ENCODE results near the gene SLC23A2. TPM values are rescaled to one million over a fixed set of nuclear protein-coding genes. Genes with fewer than 3 reads are reported as not detected.
"Not testable (repeated sequence)": the region's sequence is repeated elsewhere in the genome, so short reads cannot be mapped to it uniquely, and the experiment has no call there.

The SLC23A2 gene
- total RNA-seq, 1 donor from 2014 or later: 20.8 TPM

GRCh38 chr20:4979841-4980410 lies 21.4 kb downstream of the SLC23A2 start:
- Histone ChIP-seq H3K27ac (ENCODE audit: low read depth, low read length) (no peak overlapping the region), H2AFZ (ENCODE audit: low read depth, low read length) (no peak overlapping the region), H4K20me1 (ENCODE audit: insufficient read depth, low read length) (peaks cover 8% of the 10 kb centered on the region), H3K4me1 (ENCODE audit: insufficient read depth, low read length) (no peaks in the 10 kb centered on the region), H3K9ac (ENCODE audit: low read length) (no peak overlapping the region), H3K79me2 (ENCODE audit: insufficient read depth, low read length) (peaks cover 18% of the 10 kb centered on the region), H3K9me3 (ENCODE audit: insufficient read depth, low read depth, low read length) (no peaks in the 10 kb centered on the region), H3K4me2 (ENCODE audit: low read length) (no peak overlapping the region), H3K36me3 (ENCODE audit: insufficient read depth, low read length) (no peaks in the 10 kb centered on the region), H3K27me3 (ENCODE audit: insufficient read depth, low read length) (no peaks in the 10 kb centered on the region), H3K4me3 (ENCODE audit: insufficient read depth, low read depth, low read length) (no peak overlapping the region)
- Mint-ChIP-seq H3K27ac (ENCODE audit: unreplicated experiment) (no peak overlapping the region), H3K27me3 (ENCODE audit: low read depth, unreplicated experiment) (no peaks in the 10 kb centered on the region), H3K36me3 (ENCODE audit: low read depth, unreplicated experiment) (no peaks in the 10 kb centered on the region), H3K4me3 (ENCODE audit: unreplicated experiment) (no peak overlapping the region), H3K4me1 (ENCODE audit: low read depth, unreplicated experiment) (peaks cover 2% of the 10 kb centered on the region), H3K9me3 (ENCODE audit: unreplicated experiment) (no peaks in the 10 kb centered on the region)
- TF ChIP-seq EZH2 (IDR thresholded peaks at IDR 0.05; ENCODE audit: insufficient read depth, low read length) (no peak), CTCF (IDR thresholded peaks at IDR 0.05; ENCODE audit: insufficient read depth, low read depth, low read length) (no peak)
- DNase-seq (ENCODE audit: low read depth) (no peak), FAIRE-seq (no peak)

- DNase-seq (ENCODE audit: low read depth) (peak; percentile 34), FAIRE-seq (no peak)
- no peak overlapping the region for H3K27ac Mint-ChIP-seq (ENCODE audit: unreplicated experiment)
- Histone ChIP-seq H3K27me3 (ENCODE audit: insufficient read depth, low read length) (no peaks in the 10 kb centered on the region), H3K4me1 (ENCODE audit: insufficient read depth, low read length) (peaks cover 8% of the 10 kb centered on the region), H3K9me3 (ENCODE audit: insufficient read depth, low read depth, low read length) (no peaks in the 10 kb centered on the region), H3K27ac (ENCODE audit: low read depth, low read length) (no peak overlapping the region), H2AFZ (ENCODE audit: low read depth, low read length) (no peak overlapping the region), H3K4me2 (ENCODE audit: low read length) (peak overlapping the region; percentile 7), H3K36me3 (ENCODE audit: insufficient read depth, low read length) (no peaks in the 10 kb centered on the region), H4K20me1 (ENCODE audit: insufficient read depth, low read length) (peaks cover 8% of the 10 kb centered on the region), H3K4me3 (ENCODE audit: insufficient read depth, low read depth, low read length) (no peak overlapping the region), H3K9ac (ENCODE audit: low read length) (no peak overlapping the region), H3K79me2 (ENCODE audit: insufficient read depth, low read length) (peaks cover 18% of the 10 kb centered on the region)
- no peaks in the 10 kb centered on the region for H3K9me3 Mint-ChIP-seq (ENCODE audit: unreplicated experiment)
- TF ChIP-seq CTCF (IDR thresholded peaks at IDR 0.05; ENCODE audit: insufficient read depth, low read depth, low read length): no peak
- no peak for TF ChIP-seq EZH2 (IDR thresholded peaks at IDR 0.05; ENCODE audit: insufficient read depth, low read length)
- no peaks in the 10 kb centered on the region for H3K36me3 Mint-ChIP-seq (ENCODE audit: low read depth, unreplicated experiment)
- H3K4me1 Mint-ChIP-seq (ENCODE audit: low read depth, unreplicated experiment): peaks cover 9% of the 10 kb centered on the region
- H3K4me3 Mint-ChIP-seq (ENCODE audit: unreplicated experiment): no peak overlapping the region
- H3K27me3 Mint-ChIP-seq (ENCODE audit: low read depth, unreplicated experiment): no peaks in the 10 kb centered on the region
Observed at GRCh38 chr20:4978050-4978918, 23.0 kb downstream of the SLC23A2 start.

GRCh38 chr20:4976014-4976413 lies 25.3 kb downstream of the SLC23A2 start:
- not testable (repeated sequence) for H3K9me3 Mint-ChIP-seq (ENCODE audit: unreplicated experiment); H2AFZ ChIP-seq (ENCODE audit: low read depth, low read length); DNase-seq (ENCODE audit: low read depth); H3K36me3 ChIP-seq (ENCODE audit: insufficient read depth, low read length); H3K27ac ChIP-seq (ENCODE audit: low read depth, low read length); H3K27me3 ChIP-seq (ENCODE audit: insufficient read depth, low read length); H3K36me3 Mint-ChIP-seq (ENCODE audit: low read depth, unreplicated experiment); H3K9me3 ChIP-seq (ENCODE audit: insufficient read depth, low read depth, low read length); H3K4me2 ChIP-seq (ENCODE audit: low read length); H3K9ac ChIP-seq (ENCODE audit: low read length); H3K27me3 Mint-ChIP-seq (ENCODE audit: low read depth, unreplicated experiment); H3K27ac Mint-ChIP-seq (ENCODE audit: unreplicated experiment); H4K20me1 ChIP-seq (ENCODE audit: insufficient read depth, low read length); FAIRE-seq; H3K4me3 Mint-ChIP-seq (ENCODE audit: unreplicated experiment); H3K4me3 ChIP-seq (ENCODE audit: insufficient read depth, low read depth, low read length)
- peaks cover 14% of the 10 kb centered on the region for H3K4me1 Mint-ChIP-seq (ENCODE audit: low read depth, unreplicated experiment)
- peaks cover 16% of the 10 kb centered on the region for H3K79me2 ChIP-seq (ENCODE audit: insufficient read depth, low read length)
- peaks cover 14% of the 10 kb centered on the region for H3K4me1 ChIP-seq (ENCODE audit: insufficient read depth, low read length)

Data from astrocyte (in vitro differentiated cells and primary cell).